H1 (cell line): ENCODE data around the gene FAM131C. TPM values are rescaled to one million over a fixed set of nuclear protein-coding genes. Genes with fewer than 3 reads are reported as not detected.

Experiments used
- CTCF ChIA-PET: fragments of 300-600 bp; sonication (Branson Sonifier 250); formaldehyde crosslinking; loops from one replicate; lab custom pipeline; 2021; ENCODE audit not compliant: partially characterized antibody; lab: Charles Lee
- POLR2A ChIA-PET: fragments of 300-600 bp; sonication (Branson Sonifier 250); formaldehyde crosslinking; loops from one replicate; lab custom pipeline; 2021; ENCODE audit warnings: inconsistent platforms; ENCODE audit not compliant: partially characterized antibody; lab: Charles Lee
- DNase-seq, 2 experiments: peaks; one replicate each; pipeline versions ENCODE4 v3.0.0 to v3.0.0-alpha.2; 2010 to 2022; ENCODE audit warnings: low spot score in 2 of 2, low read depth in 1 of 2, mixed read lengths in 1 of 2
- FAIRE-seq: peaks from 2 replicates; lab custom pipeline; 2011; peaks lifted over from hg19 to GRCh38; lab: Jason Lieb, UNC
- H2AFZ ChIP-seq: 2 replicates; pipeline ENCODE4 v1.8.1; 2012; ENCODE audit warnings: low read length, inconsistent platforms
- H2AK5ac ChIP-seq: 2 replicates; pipeline ENCODE4 v1.6.1; 2013; ENCODE audit warnings: low read depth, low read length
- H2BK120ac ChIP-seq: replicated peaks from 2 replicates; pipeline ENCODE3; 2013; ENCODE audit warnings: low read depth, low read length, inconsistent platforms
- H2BK12ac ChIP-seq: 2 replicates; pipeline ENCODE4 v1.6.1; 2013; ENCODE audit warnings: low read depth, low read length
- H2BK15ac ChIP-seq: 2 replicates; pipeline ENCODE4 v1.6.1; 2013; ENCODE audit warnings: low read length
- H2BK20ac ChIP-seq: 2 replicates; pipeline ENCODE4 v1.6.1; 2013; ENCODE audit warnings: low read length
- H2BK5ac ChIP-seq: 2 replicates; pipeline ENCODE4 v1.6.1; 2013; ENCODE audit warnings: low read depth, low read length
- H3K14ac ChIP-seq: 2 replicates; pipeline ENCODE4 v1.6.1; 2013; ENCODE audit warnings: inconsistent platforms; ENCODE audit not compliant: insufficient read length
- H3K18ac ChIP-seq: 2 replicates; pipeline ENCODE4 v1.6.1; 2013; ENCODE audit warnings: low read length; ENCODE audit errors: extremely low read depth
- H3K23ac ChIP-seq: 2 replicates; pipeline ENCODE4 v1.6.1; 2013; ENCODE audit warnings: inconsistent platforms; ENCODE audit not compliant: insufficient read length
- H3K23me2 ChIP-seq: 2 replicates; pipeline ENCODE4 v1.6.1; 2013; ENCODE audit warnings: low read depth, low read length
- H3K27ac ChIP-seq: 2 replicates; pipeline ENCODE4 v1.6.1; 2011; ENCODE audit warnings: low read depth, low read length, inconsistent platforms
- H3K27me3 ChIP-seq, 4 experiments: replicated peaks in 1 of 4; 1 replicate in 1 of 4; 2 replicates in 3 of 4; pipeline versions ENCODE4 v1.6.1 to v1.8.1; 2011 to 2013; ENCODE audit warnings: low read length in 3 of 4, mild to moderate bottlenecking in 3 of 4, inconsistent platforms in 2 of 4, mixed read lengths in 2 of 4, moderate library complexity in 1 of 4; ENCODE audit not compliant: control insufficient read depth in 3 of 4, insufficient read depth in 3 of 4; ENCODE audit errors: extremely low read depth in 1 of 4
- H3K36me3 ChIP-seq, 4 experiments: 2 replicates each; pipeline versions ENCODE4 v1.6.1 to v1.8.1; 2011 to 2013; ENCODE audit warnings: mild to moderate bottlenecking in 4 of 4, low read length in 3 of 4, moderate library complexity in 2 of 4, control low read depth in 1 of 4, inconsistent platforms in 1 of 4; ENCODE audit not compliant: insufficient read depth in 4 of 4, control insufficient read depth in 2 of 4
- H3K4ac ChIP-seq: replicated peaks from 2 replicates; pipeline ENCODE3; 2013; ENCODE audit warnings: low read length, low read depth, mixed read lengths, inconsistent platforms; ENCODE audit not compliant: insufficient read length
- H3K4me1 ChIP-seq, 4 experiments: replicated peaks in 1 of 4; 1 replicate in 1 of 4; 2 replicates in 3 of 4; pipeline versions ENCODE4 v1.6.1 to v1.8.1; 2011 to 2013; ENCODE audit warnings: low read length in 3 of 4, inconsistent platforms in 2 of 4, mixed read lengths in 1 of 4; ENCODE audit not compliant: insufficient read depth in 4 of 4, control insufficient read depth in 3 of 4
- H3K4me2 ChIP-seq, 2 experiments: 2 replicates each; pipeline versions ENCODE4 v1.6.1 to v1.8.1; 2011 to 2013; ENCODE audit warnings: low read depth in 2 of 2, low read length in 2 of 2, control low read depth in 1 of 2, inconsistent platforms in 1 of 2, mild to moderate bottlenecking in 1 of 2; ENCODE audit not compliant: insufficient read depth in 1 of 2
- H3K4me3 ChIP-seq, 4 experiments: fragments of 200-600, 300-600 bp in 1 of 4; sonication (generic), shearing (Covaris generic), sonication (Bioruptor Twin) in 1 of 4; 2 replicates each; pipeline versions ENCODE4 v1.5.1 to v1.8.1; 2011 to 2016; ENCODE audit warnings: low read length in 4 of 4, low read depth in 3 of 4, control low read depth in 2 of 4, inconsistent platforms in 2 of 4, mild to moderate bottlenecking in 2 of 4, mixed read lengths in 1 of 4, moderate library complexity in 1 of 4; ENCODE audit not compliant: insufficient read depth in 2 of 4; ENCODE audit errors: extremely low read depth in 1 of 4
- H3K56ac ChIP-seq: replicated peaks from 2 replicates; pipeline ENCODE3; 2013; ENCODE audit warnings: low read depth, mild to moderate bottlenecking, mixed read lengths, low read length, inconsistent platforms; ENCODE audit not compliant: insufficient read length
- H3K79me1 ChIP-seq: 2 replicates; pipeline ENCODE4 v1.6.1; 2013; ENCODE audit warnings: low read depth, low read length, control low read depth
- H3K79me2 ChIP-seq, 2 experiments: 2 replicates each; pipeline versions ENCODE4 v1.6.1 to v1.8.1; 2012 to 2013; ENCODE audit warnings: low read length in 2 of 2, mild to moderate bottlenecking in 2 of 2, inconsistent platforms in 1 of 2; ENCODE audit not compliant: insufficient read depth in 2 of 2, control insufficient read depth in 1 of 2
- H3K9ac ChIP-seq, 4 experiments: replicated peaks in 1 of 4; 1 replicate in 1 of 4; 2 replicates in 3 of 4; pipeline versions ENCODE4 v1.6.1 to v1.8.1; 2011 to 2013; ENCODE audit warnings: low read depth in 3 of 4, low read length in 3 of 4, control low read depth in 2 of 4, mild to moderate bottlenecking in 2 of 4, moderate library complexity in 2 of 4, inconsistent platforms in 1 of 4; ENCODE audit errors: extremely low read depth in 1 of 4
- H3K9me3 ChIP-seq, 2 experiments: 2 replicates each; pipeline versions ENCODE4 v1.6.1 to v1.8.1; 2012 to 2013; ENCODE audit warnings: mild to moderate bottlenecking in 2 of 2, moderate library complexity in 2 of 2, control low read depth in 1 of 2, inconsistent platforms in 1 of 2, low read depth in 1 of 2, low read length in 1 of 2, mixed read lengths in 1 of 2; ENCODE audit not compliant: insufficient read depth in 2 of 2
- H4K20me1 ChIP-seq, 2 experiments: replicated peaks in 1 of 2; 2 replicates each; pipeline versions ENCODE3 to v1.8.1; 2011 to 2013; ENCODE audit warnings: inconsistent platforms in 2 of 2, low read length in 2 of 2, mild to moderate bottlenecking in 1 of 2; ENCODE audit not compliant: insufficient read depth in 2 of 2, control insufficient read depth in 1 of 2
- H4K5ac ChIP-seq: 2 replicates; pipeline ENCODE4 v1.6.1; 2013; ENCODE audit warnings: low read length, low read depth, mixed read lengths, inconsistent platforms; ENCODE audit not compliant: insufficient read length
- H4K8ac ChIP-seq: 2 replicates; pipeline ENCODE4 v1.8.0; 2013; ENCODE audit warnings: mild to moderate bottlenecking, moderate library complexity, low read length, inconsistent platforms; ENCODE audit not compliant: insufficient read depth; ENCODE audit errors: extremely low read depth
- H4K91ac ChIP-seq: replicated peaks from 2 replicates; pipeline ENCODE3; 2013; ENCODE audit warnings: low read length, mixed read lengths, inconsistent platforms; ENCODE audit not compliant: insufficient read length
- ASH2L ChIP-seq: fragments of 200-600, 300-600 bp; sonication (generic); IDR thresholded peaks from one replicate; pipeline ENCODE4 v1.7.1; 2017; ENCODE audit warnings: low read length
- CBX8 ChIP-seq: fragments of 300-800, 300-1000 bp; sonication (generic); IDR thresholded peaks from 2 replicates; pipeline ENCODE4 v1.7.1; 2016; ENCODE audit warnings: low read depth, low read length, borderline replicate concordance
- CHD1 ChIP-seq: IDR thresholded peaks from 2 replicates; pipeline ENCODE4 v1.6.1; 2012; ENCODE audit warnings: low read depth, low read length, improper control_type of control experiment
- CHD2 ChIP-seq: IDR thresholded peaks from 2 replicates; pipeline ENCODE4 v1.6.1; 2012; ENCODE audit warnings: low read length, improper control_type of control experiment
- EP300 ChIP-seq, 2 experiments: IDR thresholded peaks; 1 replicate in 1 of 2; 2 replicates in 1 of 2; pipeline ENCODE4 v1.6.1; 2011 to 2012; ENCODE audit warnings: low read depth in 2 of 2, low read length in 2 of 2, mild to moderate bottlenecking in 2 of 2, borderline replicate concordance in 1 of 2, inconsistent platforms in 1 of 2, moderate library complexity in 1 of 2
- FOSL1 ChIP-seq: IDR thresholded peaks from 2 replicates; pipeline ENCODE4 v1.6.1; 2011; ENCODE audit warnings: mild to moderate bottlenecking, low read depth, low read length, moderate library complexity; ENCODE audit not compliant: insufficient read depth
- HDAC2 ChIP-seq, 2 experiments: fragments of 300-600 bp in 1 of 2; sonication (generic) in 1 of 2; IDR thresholded peaks; 2 replicates each; pipeline ENCODE4 v1.6.1; 2011 to 2012; ENCODE audit warnings: low read depth in 2 of 2, low read length in 2 of 2, mild to moderate bottlenecking in 2 of 2, moderate library complexity in 2 of 2, borderline replicate concordance in 1 of 2, inconsistent platforms in 1 of 2
- HDAC6 ChIP-seq: IDR thresholded peaks from one replicate; pipeline ENCODE4 v1.7.1; 2012; ENCODE audit warnings: low read depth, mild to moderate bottlenecking, inconsistent platforms, low read length, moderate library complexity
- KDM1A ChIP-seq: fragments of 200-600, 300-600 bp; sonication (generic); IDR thresholded peaks from 2 replicates; pipeline ENCODE4 v1.7.1; 2016; ENCODE audit warnings: mild to moderate bottlenecking, low read length, borderline replicate concordance
- KDM4A ChIP-seq: IDR thresholded peaks from one replicate; pipeline ENCODE4 v1.7.1; 2012; ENCODE audit warnings: low read depth, mild to moderate bottlenecking, moderate library complexity, low read length, inconsistent platforms; ENCODE audit not compliant: severe bottlenecking
- NANOG ChIP-seq: IDR thresholded peaks from 2 replicates; pipeline ENCODE4 v1.6.1; 2011; ENCODE audit warnings: low read length, low read depth, mild to moderate bottlenecking, inconsistent platforms; ENCODE audit not compliant: insufficient read depth, poor library complexity, severe bottlenecking
- SP1 ChIP-seq: IDR thresholded peaks from 2 replicates; pipeline ENCODE4 v1.6.1; 2011; ENCODE audit warnings: low read depth, low read length
- TEAD4 ChIP-seq: IDR thresholded peaks from 2 replicates; pipeline ENCODE4 v1.6.1; 2012; ENCODE audit warnings: low read depth, low read length, inconsistent platforms, mixed read lengths
- ZNF274 ChIP-seq: IDR thresholded peaks from 2 replicates; pipeline ENCODE4 v1.7.0; 2012; ENCODE audit warnings: low read length, borderline replicate concordance; ENCODE audit errors: extremely low read depth
- WGBS, 2 experiments: shearing (Covaris generic) in 1 of 2; methylation state at CpG; one replicate each; pipeline versions ENCODE4 v1.1.6 to v1.1.7; 2013 to 2015; ENCODE audit warnings: low lambda C conversion rate in 2 of 2, mixed read lengths in 2 of 2, inconsistent platforms in 1 of 2, low coverage in 1 of 2, missing lambda C conversion rate in 1 of 2; ENCODE audit not compliant: insufficient replicate concordance in 2 of 2, insufficient coverage in 1 of 2, insufficient read length in 1 of 2; ENCODE audit errors: extremely low coverage in 1 of 2, missing lambda C conversion rate in 1 of 2; 5-methylcytosine and 5-hydroxymethylcytosine counted together
- polyA plus RNA-seq, 7 experiments: library from polyadenylated mRNA; depleted of rRNA in 3 of 7; stranded (reverse) in 5 of 7; unstranded in 2 of 7; fragments of >200 nt in 5 of 7; fragments of 200-250 nt in 2 of 7; gene quantifications; 1 replicate in 5 of 7; 2 replicates in 1 of 7; 4 replicates in 1 of 7; pipeline versions ENCODE4 v1.2.1 to v1.2.3, GENCODE V29; 2011 to 2013; ENCODE audit warnings: missing spikeins in 2 of 7, mixed read lengths in 2 of 7
- total RNA-seq: library from RNA; stranded (reverse); fragmentation: NEBNext Ultra II Directional; extraction: Animal tissue kit (Norgen Biotek cat#: 25700); gene quantifications from 2 replicates; pipeline ENCODE4 v1.2.1, GENCODE V29; 2021

The FAM131C gene
- total and polyA plus RNA-seq, 2 of the 8 experiments (the other 6 are each of a cell fraction or from before 2014, with no cell fraction given): 0.73 to 0.78 TPM

DNA sequence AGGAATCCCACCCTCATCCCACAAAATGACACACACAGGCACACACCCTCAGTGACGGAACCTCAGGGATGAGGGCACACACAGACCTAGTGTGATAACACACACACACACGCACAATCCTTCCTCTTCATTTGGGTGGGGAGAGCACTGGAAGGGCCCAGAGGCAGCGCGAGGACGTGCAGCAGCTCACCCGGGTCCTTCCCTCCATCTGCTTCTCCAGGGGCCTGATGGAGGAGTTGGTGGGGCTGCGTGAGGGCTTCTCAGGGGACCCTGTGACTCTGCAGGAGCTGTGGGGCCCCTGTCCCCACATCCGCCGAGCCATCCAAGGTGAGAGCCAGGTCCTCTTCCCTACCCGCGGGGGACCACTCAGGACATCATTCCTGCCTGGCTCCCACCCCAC, 51.1 kb downstream of the FAM131C start:
- no peaks in the 10 kb centered on the region for H3K36me3 ChIP-seq
- no peak overlapping the region for H3K56ac ChIP-seq
- H2BK5ac ChIP-seq: 0 out of 2 replicates have a peak overlapping the region, but pooled peaks have one; percentile 73
- H2BK12ac ChIP-seq: no peak overlapping the region; the same call in 1 of the 2 replicates
- FAIRE-seq: no peak
- H3K79me1 ChIP-seq: no peaks in the 10 kb centered on the region
- no peak overlapping the region for H3K4ac ChIP-seq
- H2BK120ac ChIP-seq: no peak overlapping the region
- peaks cover 0 to 7% (median 2%) of the 10 kb centered on the region in 4 experiments; a peak in 3 of 7 replicates for H3K27me3 ChIP-seq
- H2BK20ac ChIP-seq: no peak overlapping the region
- no peak overlapping the region for H3K4me3 ChIP-seq
- no peak overlapping the region for H3K9ac ChIP-seq
- H3K4me2 ChIP-seq: no peak overlapping the region
- H2AK5ac ChIP-seq: no peak overlapping the region
- no peak for DNase-seq
- 79% methylated on average over 10 of the region's 11 CpGs; no CpG with 5 or more reads in 1 of the 2 experiments for WGBS, 2 experiments
- CTCF ChIA-PET: interaction anchor here (1.3 to 6.7 kb wide), 3 partner anchors 10 to 230 kb away, joined by 3 to 74 read pairs (median 41); no protein-coding TSS in a partner anchor
- H4K5ac ChIP-seq: no peak overlapping the region
- no peaks in the 10 kb centered on the region for H3K23me2 ChIP-seq
- H4K91ac ChIP-seq: no peak overlapping the region
- H3K14ac ChIP-seq: no peak overlapping the region
- no peak overlapping the region for H2BK15ac ChIP-seq
- H3K18ac ChIP-seq: no peak overlapping the region
- no peaks in the 10 kb centered on the region for H3K79me2 ChIP-seq
- H4K8ac ChIP-seq: no peak overlapping the region
- no peak overlapping the region for H3K27ac ChIP-seq
- peaks cover 0 to 14% (median 7%) of the 10 kb centered on the region in 4 experiments; a peak in 5 of 7 replicates for H3K4me1 ChIP-seq
- POLR2A ChIA-PET: interaction anchor here (1.1 kb wide), 1 partner anchor 10 kb away, joined by 3 read pairs; no protein-coding TSS in a partner anchor
- H3K23ac ChIP-seq: no peak overlapping the region
- no peak overlapping the region for H2AFZ ChIP-seq
- no peaks in the 10 kb centered on the region for H3K9me3 ChIP-seq
- no peaks in the 10 kb centered on the region for H4K20me1 ChIP-seq
- no peak for TF ChIP-seq KDM1A
- no peak for TF ChIP-seq ASH2L
- no peak for TF ChIP-seq CBX8
- no peak for TF ChIP-seq CHD2
- no peak for TF ChIP-seq ZNF274
- TF ChIP-seq NANOG: no peak
- TF ChIP-seq KDM4A: no peak
- no peak for TF ChIP-seq EP300 (IDR thresholded peaks at IDR 0.05; ENCODE audit: borderline replicate concordance in 1 of 2, low read depth in 2 of 2, low read length in 2 of 2)
- no peak for TF ChIP-seq HDAC2 (IDR thresholded peaks at IDR 0.05; ENCODE audit: borderline replicate concordance in 1 of 2, low read depth in 2 of 2, low read length in 2 of 2)
- TF ChIP-seq HDAC6: no peak
- no peak for TF ChIP-seq CHD1
- TF ChIP-seq FOSL1: no peak
- no peak for TF ChIP-seq TEAD4
- no peak for TF ChIP-seq SP1
